HUES6 (cell line): ENCODE results near the gene LARGE2.

ENCODE experiments used
- H3K27ac ChIP-seq: 2 replicates; pipeline ENCODE4 v1.7.0; 2013; ENCODE audit warnings: low read depth, mild to moderate bottlenecking, low read length, inconsistent platforms
- H3K27me3 ChIP-seq: 2 replicates; pipeline ENCODE4 v1.6.1; 2013; ENCODE audit warnings: low read length; ENCODE audit not compliant: control insufficient read depth, insufficient read depth
- H3K36me3 ChIP-seq: 2 replicates; pipeline ENCODE4 v1.6.1; 2013; ENCODE audit warnings: low read length; ENCODE audit not compliant: control insufficient read depth, insufficient read depth
- H3K4me1 ChIP-seq: 2 replicates; pipeline ENCODE4 v1.6.1; 2013; ENCODE audit warnings: low read length; ENCODE audit not compliant: control insufficient read depth, insufficient read depth
- H3K4me3 ChIP-seq: 2 replicates; pipeline ENCODE4 v1.5.1; 2013; ENCODE audit warnings: low read depth, low read length
- H3K9ac ChIP-seq: one replicate; pipeline ENCODE4 v1.6.1; 2013; ENCODE audit warnings: mild to moderate bottlenecking, low read length
- H3K9me3 ChIP-seq: 2 replicates; pipeline ENCODE4 v1.6.1; 2013; ENCODE audit warnings: low read depth, low read length; ENCODE audit not compliant: control insufficient read depth, insufficient read depth

LARGE2 gene

GRCh38 chr11:45933131-45933831 is 10.8 kb downstream of the LARGE2 start:
- H3K9ac ChIP-seq, result no peak overlapping the region

GRCh38 chr11:45933846-45934579 is 11.6 kb downstream of the LARGE2 start:
- no peaks in the 10 kb centered on the region for H3K27me3 ChIP-seq
- no peak overlapping the region for H3K4me3 ChIP-seq
- H3K27ac ChIP-seq, result no peak overlapping the region
- H3K36me3 ChIP-seq, result peaks cover 52% of the 10 kb centered on the region
- no peak overlapping the region for H3K9ac ChIP-seq
- no peaks in the 10 kb centered on the region for H3K9me3 ChIP-seq
- peaks cover 9% of the 10 kb centered on the region; the same call in 1 of the 2 replicates for H3K4me1 ChIP-seq

More at GRCh38 chr11:45933131-45933831, 10.8 kb downstream of the LARGE2 start:
- H3K4me1 ChIP-seq, result peaks cover 6% of the 10 kb centered on the region; the same call in 1 of the 2 replicates
- H3K4me3 ChIP-seq, result no peak overlapping the region
- H3K27me3 ChIP-seq, result no peaks in the 10 kb centered on the region
- H3K36me3 ChIP-seq, result peaks cover 56% of the 10 kb centered on the region
- H3K27ac ChIP-seq, result no peak overlapping the region
- no peaks in the 10 kb centered on the region for H3K9me3 ChIP-seq

- peaks cover 9% of the 10 kb centered on the region; the same call in 1 of the 2 replicates for H3K4me1 ChIP-seq
- no peak overlapping the region for H3K9ac ChIP-seq
- H3K36me3 ChIP-seq, result peaks cover 52% of the 10 kb centered on the region
These were observed 12.3 kb downstream of the LARGE2 start for GRCh38 chr11:45934580-45935318.

GRCh38 chr11:45935349-45936064 is 13.1 kb downstream of the LARGE2 start:
- Histone ChIP-seq H3K9me3 (no peaks in the 10 kb centered on the region), H3K9ac (no peak overlapping the region), H3K36me3 (peaks cover 49% of the 10 kb centered on the region), H3K27ac (no peak overlapping the region), H3K4me1 (peaks cover 9% of the 10 kb centered on the region; the same call in 1 of the 2 replicates), H3K27me3 (no peaks in the 10 kb centered on the region), H3K4me3 (no peak overlapping the region)

More at GRCh38 chr11:45934580-45935318, 12.3 kb downstream of the LARGE2 start:
- H3K27ac ChIP-seq, result no peak overlapping the region
- H3K9me3 ChIP-seq, result no peaks in the 10 kb centered on the region
- H3K4me3 ChIP-seq, result no peak overlapping the region
- no peaks in the 10 kb centered on the region for H3K27me3 ChIP-seq

GRCh38 chr11:45936511-45937054 is 14.1 kb downstream of the LARGE2 start:
- Histone ChIP-seq H3K4me1 (peaks cover 9% of the 10 kb centered on the region; the same call in 1 of the 2 replicates), H3K9ac (no peak overlapping the region), H3K36me3 (peaks cover 48% of the 10 kb centered on the region), H3K27ac (no peak overlapping the region), H3K4me3 (no peak overlapping the region), H3K27me3 (no peaks in the 10 kb centered on the region), H3K9me3 (no peaks in the 10 kb centered on the region)

GRCh38 chr11:45937916-45938315 is 15.5 kb downstream of the LARGE2 start:
- Histone ChIP-seq H3K4me1 (peaks cover 9% of the 10 kb centered on the region; the same call in 1 of the 2 replicates), H3K9me3 (no peaks in the 10 kb centered on the region), H3K27me3 (no peaks in the 10 kb centered on the region), H3K36me3 (peaks cover 38% of the 10 kb centered on the region), H3K9ac (no peak overlapping the region), H3K27ac (no peak overlapping the region), H3K4me3 (no peak overlapping the region)

DNA sequence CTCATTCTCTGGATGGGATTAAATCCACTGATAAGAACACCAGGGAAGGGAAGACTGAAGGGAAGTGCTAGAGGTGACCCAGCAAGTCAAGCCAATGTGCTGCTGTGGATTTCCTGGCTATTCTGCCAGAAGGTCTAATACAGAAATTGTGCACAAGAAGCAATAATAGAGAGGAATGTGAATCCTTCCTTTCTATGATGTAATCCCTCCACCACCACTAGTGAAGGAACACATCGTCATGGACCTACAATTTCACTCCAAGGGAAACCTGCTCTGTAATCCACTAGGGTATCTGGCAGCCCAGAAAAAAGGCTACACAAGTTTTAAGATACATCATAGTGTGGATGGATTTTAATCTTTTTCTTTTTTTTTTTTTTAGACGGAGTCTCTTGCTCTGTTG is 17.4 kb downstream of the LARGE2 start:
- no peak overlapping the region for H3K9ac ChIP-seq

DNA sequence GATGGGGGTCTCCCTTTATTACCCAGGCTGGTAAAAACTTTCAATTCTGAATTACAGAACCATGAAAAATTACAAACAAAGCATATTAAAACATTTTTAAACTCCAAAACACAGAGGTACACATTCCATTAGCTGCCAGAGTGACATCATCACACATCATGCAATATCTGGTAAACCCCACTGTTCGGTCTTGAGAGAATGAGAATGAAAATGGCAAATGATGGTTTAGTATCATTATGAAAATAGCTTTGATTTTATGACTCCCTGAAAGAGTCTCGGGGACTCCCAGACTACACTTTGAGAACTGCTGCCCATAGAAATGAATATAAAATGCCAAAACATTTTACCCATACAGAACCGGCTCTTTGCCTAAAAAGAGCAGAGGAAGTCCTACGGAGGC is 18.8 kb downstream of the LARGE2 start:
- Histone ChIP-seq H3K9me3 (no peaks in the 10 kb centered on the region), H3K36me3 (peaks cover 21% of the 10 kb centered on the region), H3K4me3 (no peak overlapping the region), H3K27ac (no peak overlapping the region), H3K4me1 (peaks cover 9% of the 10 kb centered on the region; the same call in 1 of the 2 replicates), H3K9ac (no peak overlapping the region), H3K27me3 (no peaks in the 10 kb centered on the region)

More for the DNA sequence above, 17.4 kb downstream of the LARGE2 start:
- Histone ChIP-seq H3K9me3 (no peaks in the 10 kb centered on the region), H3K27me3 (no peaks in the 10 kb centered on the region), H3K4me3 (no peak overlapping the region), H3K27ac (no peak overlapping the region), H3K4me1 (peaks cover 9% of the 10 kb centered on the region; the same call in 1 of the 2 replicates), H3K36me3 (peaks cover 21% of the 10 kb centered on the region)

DNA sequence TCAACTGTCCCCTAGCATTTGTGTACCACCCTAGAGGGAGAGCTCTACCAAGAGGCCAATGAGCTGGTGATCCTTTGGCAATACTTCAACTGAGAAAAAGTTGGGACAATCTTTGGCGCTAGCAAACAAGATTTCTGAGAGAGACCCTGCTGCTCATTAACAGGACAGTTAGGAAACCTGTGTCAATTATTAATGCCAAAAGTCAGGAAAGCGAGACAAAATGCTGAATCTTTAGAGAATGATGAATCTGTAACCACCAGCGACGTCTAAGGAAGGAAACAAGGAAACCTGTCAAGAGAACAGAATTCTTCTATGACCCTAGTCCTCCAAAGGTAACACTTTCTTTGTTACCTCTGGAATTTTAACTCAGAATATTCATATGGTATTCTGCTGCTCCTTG is 19.9 kb downstream of the LARGE2 start:
- Histone ChIP-seq H3K27me3 (no peaks in the 10 kb centered on the region), H3K9me3 (no peaks in the 10 kb centered on the region), H3K36me3 (peaks cover 17% of the 10 kb centered on the region), H3K4me3 (no peak overlapping the region), H3K27ac (no peak overlapping the region), H3K4me1 (peaks cover 9% of the 10 kb centered on the region; the same call in 1 of the 2 replicates), H3K9ac (no peak overlapping the region)

DNA sequence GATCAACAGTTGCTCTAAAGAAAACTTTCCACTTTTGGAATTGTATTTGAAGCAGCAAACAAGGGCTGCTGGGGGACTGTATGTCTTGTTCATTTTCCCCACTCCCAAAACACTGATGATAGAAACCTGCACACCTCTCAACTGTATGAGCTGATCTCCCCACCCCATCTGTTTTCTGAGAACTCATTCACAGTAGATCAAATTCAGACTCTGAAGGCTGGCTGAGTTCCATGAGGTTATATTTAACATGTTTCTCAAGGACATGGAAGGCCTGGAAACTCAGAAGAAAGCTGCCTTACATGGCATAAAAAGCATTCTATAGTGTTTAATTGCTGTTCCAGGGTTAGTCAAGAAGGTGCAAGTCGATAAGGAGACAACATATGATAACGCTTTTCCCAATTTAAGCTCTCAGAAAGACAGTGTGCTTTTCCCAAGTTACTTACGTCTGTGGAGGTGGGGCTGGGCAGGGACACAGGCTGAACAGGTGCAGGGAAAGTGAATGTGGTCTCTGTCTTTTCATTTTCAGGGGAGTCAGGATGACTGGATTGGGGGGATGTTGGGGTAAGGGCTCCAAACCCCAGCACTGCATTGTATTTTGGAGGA is 23.0 kb downstream of the LARGE2 start:
- H3K36me3 ChIP-seq, result peaks cover 36% of the 10 kb centered on the region
- no peak overlapping the region for H3K4me3 ChIP-seq

More for the DNA sequence above, 23.0 kb downstream of the LARGE2 start:
- Histone ChIP-seq H3K27me3 (no peaks in the 10 kb centered on the region), H3K9me3 (no peaks in the 10 kb centered on the region), H3K9ac (no peak overlapping the region), H3K27ac (no peak overlapping the region), H3K4me1 (no peaks in the 10 kb centered on the region)
